Choroid plexus epithelial cell (primary cell): ENCODE data around the gene IPO4.
A peak's percentile ranks its signal among the peaks of the same experiment; 100 is the strongest.

Source experiments
- DNase-seq: peaks from one replicate; pipeline ENCODE4 v3.0.0-alpha.2; 2010; ENCODE audit warnings: low read depth
- H3K4me3 ChIP-seq: 2 replicates; pipeline ENCODE4 v1.5.1; 2011; ENCODE audit warnings: low read depth, mild to moderate bottlenecking, control low read depth, low read length, moderate library complexity
- TF ChIP-seq, protein P1 (sequence below): conservative IDR thresholded peaks from 2 replicates; pipeline ENCODE4 v1.5.1; 2011; ENCODE audit warnings: low read depth, mild to moderate bottlenecking, control low read depth, inconsistent platforms, low read length, moderate library complexity

Gene IPO4

DNA sequence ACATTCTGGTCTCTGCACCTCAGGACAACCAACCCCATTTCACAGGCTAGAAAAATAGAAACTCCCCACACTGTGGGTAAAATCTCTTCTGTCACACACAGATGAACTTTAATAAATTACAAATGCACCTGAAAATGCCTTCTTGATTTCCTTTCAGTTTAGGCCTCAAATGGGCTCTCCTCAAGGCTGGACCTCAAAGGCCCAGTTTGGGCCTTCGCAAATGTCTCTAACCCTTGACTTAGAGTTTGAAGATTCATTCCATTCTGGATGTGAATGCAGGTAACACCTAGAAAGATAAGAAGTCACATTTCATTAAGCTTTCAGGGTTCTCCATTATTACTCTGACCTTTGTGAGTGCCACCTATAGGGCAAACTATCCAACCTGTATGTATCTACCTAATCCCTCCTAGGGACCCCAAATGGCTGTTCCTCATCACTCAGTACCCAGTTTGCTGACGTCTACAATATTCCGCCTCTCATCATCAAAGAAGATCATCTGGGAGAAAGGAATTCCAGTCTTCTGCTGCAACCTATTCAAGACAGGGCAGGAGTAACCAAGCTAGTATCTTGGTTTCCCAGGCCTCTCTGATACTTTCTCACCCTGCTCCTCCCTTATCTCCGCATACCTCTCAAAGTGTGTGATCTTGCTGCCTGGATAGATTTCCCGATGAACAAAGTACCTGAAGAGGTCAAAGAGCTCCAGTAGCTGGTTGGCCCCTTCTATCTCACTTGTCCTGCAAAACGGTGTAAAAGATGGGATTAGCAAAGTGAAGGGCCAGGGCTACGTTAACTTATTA is 25.4 kb upstream of the IPO4 start:
- TF ChIP-seq, protein P1, sequence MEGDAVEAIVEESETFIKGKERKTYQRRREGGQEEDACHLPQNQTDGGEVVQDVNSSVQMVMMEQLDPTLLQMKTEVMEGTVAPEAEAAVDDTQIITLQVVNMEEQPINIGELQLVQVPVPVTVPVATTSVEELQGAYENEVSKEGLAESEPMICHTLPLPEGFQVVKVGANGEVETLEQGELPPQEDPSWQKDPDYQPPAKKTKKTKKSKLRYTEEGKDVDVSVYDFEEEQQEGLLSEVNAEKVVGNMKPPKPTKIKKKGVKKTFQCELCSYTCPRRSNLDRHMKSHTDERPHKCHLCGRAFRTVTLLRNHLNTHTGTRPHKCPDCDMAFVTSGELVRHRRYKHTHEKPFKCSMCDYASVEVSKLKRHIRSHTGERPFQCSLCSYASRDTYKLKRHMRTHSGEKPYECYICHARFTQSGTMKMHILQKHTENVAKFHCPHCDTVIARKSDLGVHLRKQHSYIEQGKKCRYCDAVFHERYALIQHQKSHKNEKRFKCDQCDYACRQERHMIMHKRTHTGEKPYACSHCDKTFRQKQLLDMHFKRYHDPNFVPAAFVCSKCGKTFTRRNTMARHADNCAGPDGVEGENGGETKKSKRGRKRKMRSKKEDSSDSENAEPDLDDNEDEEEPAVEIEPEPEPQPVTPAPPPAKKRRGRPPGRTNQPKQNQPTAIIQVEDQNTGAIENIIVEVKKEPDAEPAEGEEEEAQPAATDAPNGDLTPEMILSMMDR: no peak
- H3K4me3 ChIP-seq: peak overlapping the region; percentile 94
- DNase-seq: no peak

DNA sequence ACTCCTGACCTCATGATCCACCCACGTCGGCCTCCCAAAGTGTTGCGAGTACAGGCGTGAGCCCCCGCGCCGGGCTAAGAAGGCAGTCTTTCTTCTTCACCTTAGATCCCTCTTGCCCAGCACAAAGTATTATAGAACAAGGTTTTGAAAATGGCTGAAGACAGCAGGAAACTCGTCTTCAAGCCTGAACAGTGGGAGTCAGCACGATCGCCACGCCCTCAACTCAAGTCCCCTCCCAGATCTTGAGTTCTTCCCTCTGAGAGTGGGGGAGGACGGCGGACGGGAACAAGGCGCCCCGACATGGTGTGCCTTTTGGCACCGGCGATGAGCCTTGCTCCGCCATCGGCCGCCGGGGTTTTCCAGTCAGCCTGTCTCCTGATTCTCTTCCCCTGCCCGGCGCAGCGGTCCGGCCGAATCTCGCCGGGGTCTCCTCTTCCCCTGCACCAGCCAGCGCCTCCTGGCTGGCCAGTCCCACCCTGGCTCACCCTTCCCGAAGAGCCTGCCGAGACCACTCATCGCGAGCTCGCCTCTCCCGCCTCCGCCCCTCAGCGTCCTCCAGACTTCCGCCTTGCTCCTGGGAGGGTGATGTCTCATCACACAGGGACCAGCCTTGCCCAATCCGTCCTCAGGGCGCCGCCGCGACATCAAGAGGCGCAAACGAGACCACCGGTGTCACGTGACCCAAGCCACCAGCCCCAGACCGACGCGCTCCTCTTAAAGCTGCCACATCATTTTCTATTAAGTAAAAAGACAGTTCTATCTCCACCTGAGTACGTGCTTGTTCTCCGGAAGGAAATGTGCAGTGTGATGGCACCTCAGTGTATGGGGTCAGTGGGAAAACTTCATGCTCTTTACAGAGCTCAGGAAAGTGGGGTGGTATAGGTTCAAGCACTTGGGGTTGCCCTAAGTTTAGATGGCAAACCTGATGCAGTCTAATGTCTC is 24.6 kb upstream of the IPO4 start, which contains the start of gene CHMP4A:
Gene CHMP4A (minus strand): TSS at position 565 of the 942 bp plus-strand sequence. CDS start 49 bp downstream, at position 516.
- H3K4me3 ChIP-seq: peak within 1 kb of the TSS; percentile 94
- TF ChIP-seq, protein P1: peak; percentile 51
- peak; percentile 99 for DNase-seq

DNA sequence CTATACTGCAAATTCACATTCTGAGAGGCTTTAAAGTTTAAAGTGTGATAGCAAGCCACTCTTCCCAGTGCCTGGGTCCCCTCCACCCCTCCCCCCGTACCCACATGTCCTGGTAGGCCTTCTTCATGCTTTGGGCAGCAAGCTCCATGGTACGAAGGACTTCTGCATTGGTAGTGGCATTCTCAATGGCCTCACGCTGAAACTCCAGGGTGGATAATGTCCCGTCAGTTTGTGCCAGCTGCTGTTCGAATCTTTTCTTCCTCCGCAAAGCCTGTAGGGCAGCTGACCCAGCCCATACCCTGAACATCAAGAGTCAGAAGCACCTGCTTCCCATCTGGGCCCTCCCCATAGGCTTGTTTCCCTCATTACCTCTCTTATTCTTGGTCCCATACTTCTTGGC is 22.7 kb upstream of the IPO4 start:
- no peak for DNase-seq
- TF ChIP-seq, protein P1: no peak
- H3K4me3 ChIP-seq: no peak overlapping the region

DNA sequence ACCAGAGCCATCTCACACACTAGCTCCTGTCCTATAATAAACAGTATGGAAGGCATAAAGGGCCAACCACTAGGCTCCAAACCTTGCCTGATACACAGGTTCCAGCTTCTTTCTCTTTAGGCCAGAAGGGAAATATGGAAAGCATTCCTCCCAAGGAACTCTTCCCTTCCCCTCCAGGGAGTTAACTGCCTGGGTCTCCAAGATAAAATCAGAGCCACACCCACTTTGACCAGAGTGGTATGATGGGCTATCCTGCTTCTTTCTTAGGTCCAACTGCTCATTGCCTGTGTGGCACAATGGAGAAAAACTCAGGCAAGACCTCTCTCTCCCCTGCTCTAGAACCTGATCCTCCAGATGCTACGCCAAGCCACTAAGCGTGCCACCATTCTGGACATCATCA is 19.0 kb upstream of the IPO4 start:
- TF ChIP-seq, protein P1: no peak
- H3K4me3 ChIP-seq: no peak overlapping the region
- DNase-seq: no peak

DNA sequence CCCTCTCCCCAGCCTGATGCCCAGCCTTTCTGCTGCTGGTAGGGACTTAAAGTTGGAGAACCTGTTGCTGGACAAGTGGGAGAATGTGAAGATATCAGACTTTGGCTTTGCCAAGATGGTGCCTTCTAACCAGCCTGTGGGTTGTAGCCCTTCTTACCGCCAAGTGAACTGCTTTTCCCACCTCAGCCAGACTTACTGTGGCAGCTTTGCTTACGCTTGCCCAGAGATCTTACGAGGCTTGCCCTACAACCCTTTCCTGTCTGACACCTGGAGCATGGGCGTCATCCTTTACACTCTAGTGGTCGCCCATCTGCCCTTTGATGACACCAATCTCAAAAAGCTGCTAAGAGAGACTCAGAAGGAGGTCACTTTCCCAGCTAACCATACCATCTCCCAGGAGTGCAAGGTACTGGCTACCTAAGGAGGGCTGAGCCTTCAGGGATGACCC is 18.5 kb upstream of the IPO4 start:
- DNase-seq: no peak
- H3K4me3 ChIP-seq: no peak overlapping the region
- TF ChIP-seq, protein P1: no peak

DNA sequence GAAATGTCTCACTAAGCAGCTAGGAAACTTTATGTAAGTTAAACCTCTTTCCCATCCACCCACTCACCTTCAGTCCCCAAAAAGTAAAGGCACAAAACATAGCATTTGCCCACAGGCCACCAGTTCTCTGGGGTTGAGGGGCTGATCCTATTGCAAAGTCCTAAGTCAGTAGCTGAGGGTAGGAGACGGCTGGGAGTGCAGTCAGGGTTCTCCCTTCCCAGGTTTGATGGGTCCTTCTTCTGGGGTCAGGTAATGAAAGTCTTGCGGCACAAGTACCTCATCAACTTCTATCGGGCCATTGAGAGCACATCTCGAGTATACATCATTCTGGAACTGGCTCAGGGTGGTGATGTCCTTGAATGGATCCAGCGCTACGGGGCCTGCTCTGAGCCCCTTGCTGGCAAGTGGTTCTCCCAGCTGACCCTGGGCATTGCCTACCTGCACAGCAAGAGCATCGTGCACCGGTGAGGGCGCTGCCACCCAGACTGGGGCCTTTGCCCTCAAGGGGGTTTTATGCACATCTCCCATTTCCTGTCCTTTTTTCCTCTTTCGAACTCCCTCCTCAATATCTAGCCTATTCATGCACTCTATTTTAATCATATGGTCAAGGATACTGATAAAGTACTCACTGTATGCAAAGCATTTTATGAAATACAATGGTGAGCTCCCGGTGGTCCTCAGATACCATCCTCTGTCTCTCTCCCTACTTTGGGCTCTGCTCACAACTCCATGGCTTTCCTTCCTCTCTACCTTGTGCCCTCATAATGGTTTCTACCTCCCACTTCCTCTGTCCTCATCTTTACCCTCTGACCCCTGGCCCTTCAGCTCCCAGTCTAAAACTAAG is 17.9 kb upstream of the IPO4 start:
- DNase-seq: no peak
- no peak overlapping the region for H3K4me3 ChIP-seq

More for the DNA sequence above, 17.9 kb upstream of the IPO4 start:
- TF ChIP-seq, protein P1: no peak
